ACHN (cell line): ENCODE measurements around the gene ELAC2.

Source experiments
- DNase-seq: peaks from one replicate; pipeline ENCODE4 v3.0.0-alpha.2; 2015
- in situ Hi-C: cut with HindIII; loops from 2 replicates; pipeline ENCODE4 v1.10.0; 2017; ENCODE audit warnings: low sequenced_read_pairs, low pct_ligation_motif_present, low pct_unique_long_range_greater_than_20kb

The ELAC2 gene

DNA sequence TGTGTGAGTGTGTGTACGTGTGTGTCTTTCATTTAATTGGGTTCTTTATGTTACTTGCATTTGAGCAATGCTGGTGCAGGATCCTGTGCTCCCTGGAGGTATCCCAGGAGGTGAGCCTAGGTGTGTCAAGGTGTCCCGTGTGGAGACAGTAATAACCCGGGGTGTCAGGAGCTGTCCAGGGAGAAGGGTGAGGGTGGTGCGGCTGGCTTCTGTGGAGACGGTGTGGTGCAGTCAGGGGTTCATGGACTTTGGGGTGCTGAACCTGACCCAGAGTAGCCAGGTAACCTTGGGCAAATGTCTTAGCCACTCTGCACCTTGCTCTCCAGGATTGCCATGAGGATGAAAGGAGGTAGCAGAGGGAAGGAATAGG lies 7.4 kb upstream of the ELAC2 start:
- no peak for DNase-seq
- in situ Hi-C loops: no loop called here

DNA sequence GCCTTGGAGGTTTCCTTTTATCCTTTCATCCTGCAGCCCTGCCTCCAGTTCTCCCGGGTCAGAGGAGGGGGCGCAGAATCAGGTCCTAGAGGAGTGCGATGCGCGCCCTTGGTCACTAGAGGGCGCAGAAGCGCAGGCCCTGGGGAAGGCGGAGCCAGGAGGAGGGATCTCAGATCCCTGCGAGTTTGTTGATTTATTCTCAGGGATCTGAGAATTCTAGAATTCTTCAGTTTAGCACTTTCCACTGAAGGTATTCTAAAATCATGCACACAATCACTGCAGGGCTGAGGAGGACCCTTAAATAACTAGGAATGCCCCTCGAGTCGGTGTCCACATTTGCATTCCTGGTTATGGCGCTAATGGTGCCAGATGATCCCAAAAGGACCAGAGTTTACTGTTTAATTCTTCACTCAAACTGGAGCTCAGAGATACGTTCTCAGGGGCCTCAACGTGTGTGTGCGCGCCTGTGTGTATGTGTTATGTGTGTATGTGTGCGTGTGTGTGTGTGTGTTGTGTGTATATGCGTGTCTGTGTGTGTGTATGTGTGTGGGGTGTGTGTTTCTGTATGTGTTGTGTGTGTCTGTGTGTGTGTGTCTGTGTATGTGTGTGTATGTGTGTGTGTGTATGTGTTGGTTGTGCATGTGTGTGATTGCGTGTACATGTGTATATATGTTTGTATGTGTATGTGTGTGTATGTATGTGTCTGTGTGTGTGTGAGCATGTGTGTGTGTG lies 6.9 kb upstream of the ELAC2 start:
- peak; percentile 76 for DNase-seq
- in situ Hi-C loops: no loop called here

DNA sequence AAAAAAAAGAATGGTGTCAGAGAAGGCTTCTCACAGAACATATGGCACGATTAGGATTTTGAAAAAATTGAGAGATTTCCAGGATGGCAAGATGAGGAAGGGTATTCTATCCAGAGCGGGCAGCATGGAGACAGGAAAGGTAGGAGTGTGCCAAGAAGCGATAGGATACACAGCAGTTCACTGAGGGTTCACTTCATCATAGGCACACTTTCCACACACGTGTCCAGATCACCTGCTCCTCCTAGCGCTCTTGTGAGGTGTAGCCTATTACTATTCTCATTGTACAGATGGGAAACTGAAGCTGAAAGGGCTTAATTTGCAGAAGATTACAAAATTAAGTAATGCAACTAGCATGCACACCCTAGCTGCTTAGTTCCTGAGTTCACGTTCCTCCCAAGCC lies 6.2 kb upstream of the ELAC2 start:
- no peak for DNase-seq
- in situ Hi-C loops: no loop called here

DNA sequence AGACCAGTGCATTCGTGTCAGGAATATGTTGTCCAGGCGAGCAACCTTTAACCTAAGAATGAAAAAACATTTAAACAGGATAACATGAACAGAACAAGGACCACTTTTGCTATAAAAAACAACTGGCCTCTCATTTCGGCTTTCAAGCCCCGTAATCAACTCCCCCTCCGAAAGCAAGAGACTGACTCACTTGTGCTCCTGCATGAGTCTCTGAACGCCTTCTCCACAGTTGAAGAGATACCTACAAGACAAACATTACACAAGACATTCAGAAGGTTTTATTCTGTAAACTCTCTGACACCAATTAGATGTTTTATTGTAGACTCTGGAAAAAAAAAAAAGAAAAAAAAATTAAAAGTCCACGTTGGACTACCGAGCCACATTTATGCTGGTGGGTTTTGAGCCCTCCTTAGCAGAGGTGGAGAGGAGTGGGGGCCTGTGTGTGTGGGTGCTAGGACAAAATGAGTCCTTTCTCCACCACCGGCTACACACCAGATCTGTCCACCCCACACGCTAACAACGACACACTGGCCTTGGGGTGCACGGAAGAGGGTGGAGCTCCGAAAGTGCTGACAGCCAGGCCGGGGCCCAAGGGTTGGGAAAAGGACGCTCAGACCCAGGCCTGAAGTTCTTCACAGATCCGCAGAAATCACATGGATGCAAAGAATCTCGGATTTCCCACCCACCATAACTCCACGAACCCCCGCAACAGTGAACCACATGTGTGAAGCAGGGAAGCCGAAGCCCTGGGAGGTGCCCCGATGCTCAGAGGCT lies 759 bp downstream of the ELAC2 start:
- in situ Hi-C loops: no loop called here
- peak; percentile 24 for DNase-seq

DNA sequence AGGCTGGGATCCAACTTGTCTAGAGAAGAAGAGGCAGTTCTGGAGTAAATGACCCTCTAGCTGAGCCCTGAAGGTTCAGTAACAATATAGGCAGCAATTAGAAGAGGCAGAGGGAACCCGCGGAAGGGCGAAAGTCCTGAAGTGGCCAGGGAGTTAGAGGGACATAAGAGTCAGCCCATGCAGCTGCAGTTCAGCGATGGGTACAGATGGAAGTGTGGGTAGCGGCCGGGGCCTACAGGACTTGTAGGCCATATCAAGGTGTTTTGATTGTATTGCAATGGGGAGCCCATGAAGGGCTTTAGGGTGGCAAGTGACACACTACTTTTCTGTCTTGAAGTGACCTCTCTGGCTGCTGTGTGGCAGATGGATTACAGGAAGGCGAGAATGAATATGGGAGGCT lies 3.0 kb downstream of the ELAC2 start:
- no peak for DNase-seq
- in situ Hi-C loops: no loop called here

DNA sequence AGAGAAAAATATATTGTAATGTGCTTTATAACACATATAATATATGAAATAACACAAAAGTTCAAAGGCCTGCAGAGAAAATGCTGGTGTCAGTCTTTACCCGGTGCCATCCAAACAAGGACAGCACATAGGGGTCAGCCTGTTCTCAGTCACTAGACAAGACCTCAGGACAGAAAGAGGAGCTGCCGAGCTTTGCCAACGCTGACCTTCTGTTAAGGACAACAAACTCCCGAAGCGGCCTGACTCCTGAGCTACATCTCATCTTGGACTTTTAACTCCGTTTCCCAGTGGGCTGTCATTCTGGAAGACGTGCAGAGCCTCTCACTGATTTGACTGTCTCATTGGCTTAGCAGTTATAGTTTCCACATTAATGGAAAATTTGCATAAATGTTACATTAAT lies 6.9 kb downstream of the ELAC2 start:
- no peak for DNase-seq
- in situ Hi-C loops: no loop called here

DNA sequence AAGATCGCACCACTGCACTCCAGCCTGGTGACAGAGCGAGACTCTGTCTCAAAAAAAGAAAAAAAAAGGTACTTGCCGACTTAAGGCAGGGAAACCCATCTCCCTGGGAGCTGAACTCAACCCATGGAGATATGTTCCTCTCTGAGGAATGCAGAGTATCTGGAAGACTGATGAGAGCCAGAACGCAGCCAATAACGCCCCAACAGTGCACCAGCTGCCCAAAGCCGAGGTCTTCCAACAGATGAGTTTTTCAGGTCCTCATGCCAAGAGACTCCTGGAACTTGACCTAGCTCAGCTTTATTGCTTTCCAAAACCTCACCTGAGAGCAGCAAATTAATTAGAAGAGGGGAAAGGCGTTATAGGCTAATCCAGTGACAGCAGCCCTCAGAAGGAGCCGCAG lies 9.4 kb downstream of the ELAC2 start:
- no peak for DNase-seq
- in situ Hi-C loops: no loop called here

DNA sequence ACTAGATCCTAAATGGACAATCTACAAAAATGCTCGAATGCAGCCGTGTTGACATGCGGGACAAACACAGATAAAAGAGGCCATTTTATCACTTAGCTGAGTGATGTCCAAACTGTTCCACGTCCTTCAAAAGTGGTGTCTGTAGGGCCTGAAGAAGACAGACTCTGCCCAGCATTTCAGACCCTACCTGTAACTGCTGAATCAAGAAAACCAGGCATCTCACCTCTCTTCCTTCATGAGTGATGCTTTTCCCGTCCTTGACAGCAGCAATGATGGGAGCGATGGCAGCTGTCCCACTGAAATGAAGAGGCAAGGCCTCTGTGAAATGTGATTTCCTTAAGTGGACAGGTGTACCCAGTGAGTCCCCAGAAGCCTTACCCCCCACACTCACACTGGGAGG lies 12.3 kb downstream of the ELAC2 start:
- no peak for DNase-seq
- in situ Hi-C loops: no loop called here

DNA sequence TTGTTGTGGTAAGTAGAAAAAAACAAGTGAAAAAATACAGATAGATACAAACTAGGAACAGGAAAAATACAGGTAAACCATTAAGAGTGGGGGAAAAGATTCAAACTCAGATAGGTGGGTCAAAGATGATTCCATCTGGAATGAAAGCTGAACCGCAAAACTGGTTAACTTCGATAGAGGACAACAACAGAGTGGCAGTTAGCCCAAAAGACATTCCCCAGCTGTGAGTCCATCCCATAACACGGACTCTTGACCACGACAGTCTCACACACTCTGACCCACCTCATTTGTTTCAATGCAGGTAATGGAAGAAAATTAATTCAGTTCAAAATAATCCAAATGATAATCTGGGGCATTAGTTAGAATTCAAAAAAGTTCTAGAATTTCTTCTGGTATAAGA lies 13.5 kb downstream of the ELAC2 start:
- DNase-seq: no peak
- in situ Hi-C loops: no loop called here

DNA sequence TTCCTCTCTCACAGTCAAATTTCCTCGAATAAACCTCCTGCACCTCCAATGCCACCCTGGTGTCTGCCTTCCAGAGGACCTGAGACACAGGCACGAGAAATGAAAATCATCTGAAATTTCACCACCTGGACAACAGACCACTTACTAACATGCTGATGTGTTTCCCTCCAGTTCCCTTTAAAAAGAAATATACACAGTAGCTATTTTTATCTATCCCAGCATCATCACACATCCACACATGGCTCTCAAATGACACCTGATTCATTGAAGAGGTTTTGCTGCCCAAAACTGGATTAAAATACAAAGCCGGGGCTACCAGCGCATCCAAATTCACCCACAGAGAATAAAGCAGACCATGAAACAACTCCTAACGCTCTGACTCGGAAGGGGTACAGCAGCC lies 13.9 kb downstream of the ELAC2 start:
- in situ Hi-C loops: no loop called here
- DNase-seq: no peak

DNA sequence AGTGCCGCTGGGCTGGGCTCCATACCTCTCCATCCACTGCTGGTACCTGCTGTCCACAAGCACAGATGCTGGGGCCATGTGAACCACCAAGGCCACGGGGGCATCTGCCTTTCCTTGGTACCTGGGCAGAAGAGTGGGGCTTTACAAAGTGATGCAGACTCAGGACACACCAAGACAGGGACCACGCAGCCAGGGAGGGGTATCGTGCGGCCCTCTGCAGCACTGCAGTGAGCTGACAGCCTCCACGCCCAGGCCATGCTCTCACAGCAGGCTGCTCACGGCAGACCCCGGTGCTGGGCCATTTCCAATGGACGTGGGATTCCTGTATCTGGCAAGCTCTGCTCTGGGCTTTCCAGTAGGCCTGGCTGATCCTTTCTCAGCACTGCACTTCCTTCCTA lies 14.4 kb downstream of the ELAC2 start:
- no peak for DNase-seq
- in situ Hi-C loops: no loop called here

DNA sequence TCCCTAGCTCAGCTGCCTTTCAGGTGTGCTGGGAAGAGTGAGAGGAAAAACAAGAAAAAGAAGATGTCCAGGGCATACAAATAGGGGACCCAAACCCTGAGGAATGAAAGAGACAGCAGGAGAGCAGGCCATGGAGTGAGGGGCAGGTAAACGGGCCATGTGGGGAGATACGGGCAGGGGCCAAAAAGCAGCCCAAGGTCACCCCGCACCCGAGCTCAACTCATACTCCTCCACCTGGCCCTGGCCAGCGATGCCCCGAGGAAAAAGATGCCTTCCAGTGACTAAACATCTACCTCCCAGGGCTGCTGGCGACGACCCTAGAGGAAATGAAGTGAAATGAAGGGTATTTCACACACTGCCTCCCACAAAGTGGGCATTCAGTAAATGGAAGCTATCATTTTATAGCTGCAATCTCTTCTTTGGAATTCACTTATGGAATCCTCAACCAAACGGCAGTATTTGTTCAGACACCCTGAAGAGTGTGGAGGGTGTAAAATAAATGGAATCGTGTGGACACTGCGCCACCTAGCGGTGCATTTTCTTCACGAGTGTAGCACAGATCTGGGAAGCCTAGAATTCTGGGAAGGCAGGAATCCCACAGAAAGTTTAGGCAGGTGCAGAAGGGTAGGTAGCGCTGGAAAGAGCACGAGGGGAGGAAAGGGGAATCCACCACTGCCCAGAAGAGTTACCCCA lies 14.9 kb downstream of the ELAC2 start:
- in situ Hi-C loops: no loop called here
- peak; percentile 72 for DNase-seq

DNA sequence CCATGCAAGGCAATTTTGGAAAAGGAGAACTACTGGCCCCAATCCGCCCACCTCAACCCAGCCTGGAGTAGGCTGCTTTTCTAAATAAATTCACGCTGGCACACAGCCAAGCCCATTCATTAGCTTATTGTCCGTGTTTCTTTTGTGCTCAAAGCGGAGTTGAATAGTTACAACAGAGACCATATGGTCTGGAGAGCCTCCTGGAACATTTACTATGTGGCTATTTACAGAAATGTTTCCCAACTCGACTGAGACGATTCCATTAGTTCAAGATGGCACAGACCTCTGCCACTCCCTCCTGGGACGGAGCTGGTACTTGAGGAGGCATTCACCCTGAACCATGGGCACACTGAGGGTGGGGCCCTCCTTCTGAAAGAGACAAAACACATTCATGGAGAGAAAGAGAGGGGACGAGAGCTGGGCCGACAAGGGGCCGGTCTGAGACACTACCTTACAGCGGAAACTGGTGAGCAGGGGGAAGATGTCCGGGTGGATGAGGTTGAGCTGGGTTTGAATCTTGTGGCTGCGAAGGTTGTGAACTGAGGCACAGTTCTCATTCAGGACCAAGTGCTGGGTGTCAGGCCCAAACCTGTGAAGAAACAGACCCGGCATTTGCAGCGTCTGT lies 15.7 kb downstream of the ELAC2 start:
- in situ Hi-C loops: no loop called here
- no peak for DNase-seq

DNA sequence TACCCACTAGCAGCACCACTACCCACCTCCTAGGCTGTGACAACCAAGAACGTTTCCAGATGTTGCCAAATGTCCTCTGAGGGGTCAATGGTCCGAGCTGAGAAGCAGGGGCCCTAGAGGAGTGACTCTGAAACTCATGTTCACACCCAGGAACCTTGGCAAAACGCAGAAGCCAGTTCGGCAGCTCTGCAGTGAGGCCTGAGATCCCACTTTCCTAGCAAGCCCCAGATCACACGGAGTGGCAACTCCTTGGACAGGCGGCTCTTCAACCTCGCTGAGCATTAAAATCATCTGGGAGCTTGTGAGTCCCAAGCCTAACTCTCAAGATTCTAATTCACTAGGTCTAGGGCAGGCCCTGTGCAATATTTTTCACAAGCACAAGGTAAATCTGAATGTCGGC lies 17.3 kb downstream of the ELAC2 start:
- no peak for DNase-seq
- in situ Hi-C loops: no loop called here

DNA sequence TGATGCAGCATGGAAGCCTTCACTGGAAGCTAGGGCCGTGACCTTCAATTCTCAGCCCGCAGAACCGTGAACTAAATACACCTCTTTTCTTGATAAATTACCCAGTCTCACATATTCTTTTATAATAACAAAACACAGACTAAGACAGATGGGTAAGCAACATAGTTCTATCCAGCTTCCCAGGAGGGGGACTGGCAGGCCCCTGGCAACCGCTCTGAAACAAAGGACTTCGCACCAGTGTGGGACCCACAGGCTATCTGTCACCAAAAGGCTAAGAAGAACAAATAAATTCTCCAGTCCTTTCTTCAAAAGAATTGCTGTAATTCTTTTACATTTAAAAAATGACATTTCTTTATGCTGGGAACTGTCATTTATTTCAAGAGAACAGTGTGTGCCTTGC lies 19.0 kb downstream of the ELAC2 start:
- in situ Hi-C loops: no loop called here
- DNase-seq: no peak

DNA sequence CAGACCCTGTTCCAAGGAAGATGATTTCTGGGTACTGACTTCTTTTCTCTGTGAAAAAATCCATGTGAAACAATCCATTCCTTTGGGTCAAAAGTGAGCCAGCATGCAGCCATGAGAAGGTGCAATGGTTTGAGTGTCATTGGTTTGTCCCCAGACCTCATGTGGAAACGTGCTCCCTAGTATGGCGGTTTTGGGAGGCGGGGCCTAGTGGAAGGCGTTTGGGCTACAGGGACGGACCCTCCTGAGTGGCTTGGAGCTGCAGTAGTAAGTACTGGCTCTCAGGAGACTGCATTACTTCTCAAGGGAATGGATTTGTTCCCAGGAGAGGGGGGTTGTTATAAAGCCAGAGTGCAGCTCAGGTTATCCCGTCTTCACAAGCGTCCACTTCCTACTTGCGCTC lies 19.4 kb downstream of the ELAC2 start:
- in situ Hi-C loops: no loop called here
- no peak for DNase-seq

DNA sequence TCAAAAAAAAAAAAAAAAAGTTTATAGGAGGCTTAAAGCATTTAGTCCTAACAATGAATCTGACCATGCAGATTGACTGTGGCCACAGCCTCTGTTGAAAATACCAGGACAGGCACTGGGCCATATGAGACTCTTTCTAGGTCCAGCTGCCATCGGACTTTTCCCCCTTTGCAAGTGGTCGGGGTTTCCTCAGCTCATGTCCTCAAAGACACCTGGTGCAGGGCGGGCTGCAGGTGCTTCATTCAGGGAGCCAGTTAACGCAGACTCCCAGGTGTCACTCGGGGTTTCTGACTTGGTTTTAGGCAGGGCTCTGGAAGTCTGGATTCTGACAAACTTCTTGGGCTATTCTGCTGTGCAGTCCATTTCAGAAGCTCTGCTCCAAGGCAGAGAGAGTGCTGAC lies 20.9 kb downstream of the ELAC2 start:
- in situ Hi-C loops: no loop called here
- no peak for DNase-seq

DNA sequence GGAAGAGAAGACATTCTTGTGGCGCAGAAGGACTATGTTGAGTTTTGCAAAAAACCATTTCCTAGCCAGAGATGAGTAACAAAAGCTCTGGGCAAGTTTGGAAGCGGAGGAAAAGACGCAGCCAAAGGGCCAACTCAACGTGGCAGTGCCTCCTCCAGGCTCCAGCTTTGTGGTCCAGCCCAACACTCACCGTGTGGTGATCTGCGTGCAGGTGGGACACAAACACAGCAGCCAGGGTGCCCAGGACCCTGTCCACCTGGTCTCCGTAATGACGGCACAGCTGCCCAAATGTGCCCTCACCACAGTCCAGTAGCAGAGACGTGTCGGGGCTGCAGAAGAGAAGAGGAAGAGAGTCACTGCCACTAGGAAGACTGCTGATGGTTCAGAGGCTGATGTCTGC lies 21.5 kb downstream of the ELAC2 start:
- in situ Hi-C loops: no loop called here
- no peak for DNase-seq

DNA sequence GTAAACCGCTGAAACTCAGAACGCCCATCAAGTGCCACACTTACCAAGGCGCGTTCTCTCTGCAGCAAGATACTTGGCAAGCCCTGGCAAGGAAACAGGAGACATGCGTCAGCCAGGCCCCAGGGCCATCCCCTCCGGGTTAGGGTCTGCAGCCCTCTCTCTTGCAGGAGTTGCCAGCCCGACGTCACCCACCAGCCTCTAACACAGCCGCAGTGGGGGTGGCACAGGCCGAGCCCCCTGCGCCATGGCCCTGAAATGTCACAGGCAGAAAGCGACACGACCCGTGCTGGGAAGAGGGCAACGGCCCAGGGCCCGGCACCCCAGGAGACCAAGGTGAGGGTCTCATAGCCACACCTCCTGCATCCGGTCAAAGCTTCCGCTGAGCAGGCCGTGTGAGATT lies 21.9 kb downstream of the ELAC2 start:
- in situ Hi-C loops: no loop called here
- DNase-seq: no peak
